HG03442 (cell line): ENCODE measurements around the gene CALD1.

ENCODE experiments used
- ATAC-seq: cut with Tn5 transposase; IDR thresholded peaks from one replicate; pipeline ENCODE4 v1.9.1; 2021; ENCODE audit warnings: mild to moderate bottlenecking, moderate library complexity; ENCODE audit not compliant: unreplicated experiment

The CALD1 gene

DNA sequence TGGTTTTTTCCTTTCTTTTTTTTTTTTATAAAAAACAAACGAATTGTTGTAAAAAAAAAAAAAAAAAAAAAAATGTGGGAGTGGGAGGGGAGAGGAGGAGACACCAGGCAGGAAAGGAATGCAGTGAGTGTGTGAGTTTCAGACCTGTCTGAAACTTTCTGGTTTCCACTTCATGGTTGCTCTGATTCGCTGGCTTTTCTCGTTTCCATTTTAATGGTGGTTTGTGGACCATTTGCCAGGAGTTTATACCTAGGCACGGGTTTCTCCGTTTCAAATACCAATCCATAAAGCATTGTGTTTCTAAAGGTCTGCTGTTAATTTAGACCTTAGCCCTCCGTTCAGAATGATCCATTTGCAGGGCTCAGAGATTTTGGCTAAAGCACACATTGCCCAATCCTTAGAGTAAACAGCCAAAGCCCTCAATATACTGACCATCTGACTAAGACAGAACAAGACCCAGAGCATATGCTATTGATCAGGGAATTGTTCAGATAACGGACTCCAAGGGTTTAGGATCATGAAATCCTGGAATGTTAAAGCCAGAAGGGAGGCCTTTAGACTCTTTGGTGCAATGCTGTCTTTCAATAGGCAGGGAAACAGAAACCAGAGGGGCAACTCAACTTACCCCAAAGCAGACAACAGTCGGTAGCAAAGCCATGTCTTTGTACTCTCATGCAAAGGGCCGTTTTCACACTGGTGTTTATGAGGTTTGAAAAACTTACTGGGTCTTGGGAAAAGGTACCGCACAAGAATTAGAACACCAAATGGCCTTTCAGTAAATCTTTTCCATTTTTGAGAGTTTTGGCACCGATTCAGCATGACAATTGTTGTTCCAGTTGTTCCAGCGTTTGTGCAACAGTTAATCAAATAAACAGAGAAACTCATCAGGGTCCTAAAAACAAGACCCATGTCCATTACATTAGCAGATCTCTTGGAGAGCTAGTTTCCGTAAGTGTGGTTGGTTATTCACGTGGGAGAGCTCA lies 112.6 kb downstream of the CALD1 start:
- no peak for ATAC-seq

DNA sequence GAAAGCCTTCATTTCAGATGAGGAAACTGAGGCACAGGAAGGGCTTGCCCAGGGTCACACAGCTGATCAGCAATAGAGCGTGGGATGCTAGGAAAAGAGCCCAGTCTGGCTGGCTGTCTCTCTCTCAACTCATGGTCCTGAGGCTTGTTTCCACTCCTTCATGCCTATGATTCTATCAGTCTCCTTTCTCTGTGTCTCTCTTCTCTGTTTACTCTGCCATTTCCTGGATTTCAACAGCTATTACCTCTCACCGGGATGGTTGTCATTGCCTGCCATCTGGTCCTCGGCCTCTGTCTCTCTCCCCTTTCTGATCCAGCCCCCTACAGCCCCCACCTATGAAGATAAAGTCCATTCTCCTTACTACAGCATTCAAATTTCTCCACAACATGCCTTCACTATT lies 113.5 kb downstream of the CALD1 start:
- no peak for ATAC-seq

DNA sequence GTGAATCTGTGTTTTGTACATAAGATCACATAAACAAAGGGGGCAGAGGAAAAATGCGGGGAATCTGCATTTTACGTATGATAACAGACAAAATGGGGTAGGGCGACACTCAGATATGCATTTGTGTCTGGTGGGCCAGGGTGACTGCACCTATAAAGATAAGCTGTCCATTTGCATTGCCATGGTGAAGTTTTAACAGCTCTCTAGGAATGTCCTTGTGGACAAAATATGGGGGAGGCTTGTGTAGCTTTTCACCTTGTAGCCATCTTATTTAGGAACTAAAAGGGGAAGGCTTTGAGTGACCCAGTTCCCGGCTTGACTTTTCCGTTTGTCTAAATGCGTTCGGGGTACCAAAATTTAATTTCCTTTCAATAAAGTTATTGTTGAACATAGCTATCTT lies 114.5 kb downstream of the CALD1 start:
- no peak for ATAC-seq

DNA sequence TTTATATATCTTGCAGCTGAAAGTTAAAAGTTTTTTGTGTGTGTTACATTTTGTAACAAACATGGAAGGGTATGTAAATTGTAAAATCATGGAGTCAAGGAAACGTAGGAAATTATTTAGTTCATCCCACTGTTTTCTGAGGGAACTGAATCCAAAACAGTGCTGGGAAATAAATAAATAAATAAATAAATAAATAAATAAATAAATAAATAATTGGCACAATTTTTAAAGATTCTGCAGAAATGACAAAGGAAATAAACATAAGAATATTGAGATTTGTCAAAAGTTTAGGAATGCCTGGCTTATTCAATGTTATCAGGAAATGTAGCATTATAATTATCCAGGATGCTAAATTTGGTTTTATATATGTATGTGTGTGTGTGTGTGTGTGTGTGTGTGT lies 115.5 kb downstream of the CALD1 start:
- no peak for ATAC-seq

DNA sequence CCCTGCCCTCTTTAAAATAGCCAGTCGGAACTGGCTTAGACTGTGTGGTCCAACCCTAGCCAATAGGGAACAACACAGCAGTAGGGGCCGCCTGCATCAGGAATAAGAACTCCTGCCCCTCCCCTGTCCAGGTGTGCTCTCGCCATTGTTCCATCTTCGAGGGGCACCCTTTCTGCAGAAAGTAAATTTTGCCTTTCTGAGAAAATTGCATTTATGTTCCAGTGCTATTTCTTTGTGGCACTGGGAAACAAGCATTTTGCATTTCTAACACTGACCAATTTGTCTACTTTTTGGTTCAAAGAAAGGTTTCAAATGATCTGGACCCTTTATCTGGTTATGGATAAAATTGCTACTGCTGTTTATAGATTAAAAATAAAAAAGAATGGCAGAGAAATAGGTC lies 116.6 kb downstream of the CALD1 start:
- ATAC-seq: no peak

DNA sequence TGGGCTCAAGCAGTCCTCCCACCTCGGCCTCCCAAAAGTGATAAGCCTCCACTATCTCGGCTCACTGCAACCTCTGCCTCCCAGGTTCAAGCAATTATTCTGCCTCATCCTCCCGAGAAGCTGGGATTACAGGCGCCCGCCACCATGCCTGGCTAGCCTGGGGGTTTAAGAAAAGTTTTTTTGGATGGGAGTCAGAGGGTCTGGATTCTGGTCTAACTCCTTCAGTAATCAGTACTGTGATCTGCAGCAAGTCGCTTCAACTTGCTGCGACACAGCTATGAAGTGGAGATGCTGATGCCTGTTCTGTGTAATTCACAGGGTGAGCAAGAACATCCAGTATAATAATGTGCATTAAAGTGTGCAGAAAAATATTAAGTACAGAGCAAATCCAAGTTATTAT lies 118.5 kb downstream of the CALD1 start:
- no peak for ATAC-seq

DNA sequence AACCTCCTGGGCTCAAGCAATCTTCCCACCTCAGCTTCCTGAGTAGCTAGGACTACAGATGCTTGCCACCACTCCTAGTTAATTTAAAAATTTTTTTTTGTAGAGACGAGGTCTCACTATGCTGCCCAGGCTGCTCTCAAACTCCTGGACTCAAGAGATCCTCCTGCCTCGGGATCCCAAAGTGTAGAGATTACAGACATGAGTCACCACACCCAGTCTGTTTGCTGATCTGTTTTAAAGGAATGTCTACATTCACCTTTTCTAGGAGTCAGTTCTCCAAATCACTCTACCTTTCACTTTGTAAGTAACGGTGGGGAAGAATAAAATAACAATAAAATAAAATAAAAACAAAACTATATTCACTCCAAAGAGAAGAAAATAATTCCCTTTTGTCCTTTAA lies 120.3 kb downstream of the CALD1 start:
- ATAC-seq: no peak

DNA sequence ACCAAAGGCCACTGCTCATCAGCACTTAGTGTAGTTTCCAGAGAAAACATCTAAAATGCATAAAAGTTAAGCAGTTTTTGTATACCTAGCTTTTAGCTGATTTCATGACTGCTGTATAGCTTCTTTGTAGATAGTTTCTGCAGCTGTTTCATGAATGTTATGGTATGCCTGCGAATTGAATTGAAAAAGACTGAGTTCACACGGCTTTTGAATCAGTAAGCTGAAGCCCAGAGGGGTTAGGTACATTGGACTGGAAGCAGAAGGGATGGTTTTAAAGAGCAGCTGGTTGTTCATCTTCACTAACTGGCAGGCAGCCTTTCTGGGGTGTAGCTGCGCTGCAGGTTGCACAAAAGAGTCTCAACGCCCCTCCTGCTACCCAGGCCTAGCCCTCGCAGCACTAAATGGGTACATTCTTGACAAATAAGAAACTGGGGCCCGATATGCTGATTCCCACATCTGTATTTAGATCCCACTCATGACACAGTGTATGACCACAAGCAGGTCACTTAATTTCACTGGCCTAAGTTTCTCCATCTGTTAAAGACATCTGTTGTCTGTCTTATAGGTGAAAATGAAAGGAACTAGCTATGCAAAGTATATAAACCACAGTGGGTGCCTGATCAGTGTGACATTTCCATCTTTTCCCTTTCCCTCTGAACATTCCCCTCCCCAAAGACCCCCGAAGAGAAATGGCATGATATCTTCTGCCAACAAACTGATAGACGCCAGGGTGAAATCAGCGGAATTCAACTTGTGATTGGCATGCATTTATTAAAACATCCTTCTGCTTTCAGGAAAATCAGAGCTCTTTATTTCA lies 120.9 kb downstream of the CALD1 start:
- ATAC-seq: peak; percentile 84

DNA sequence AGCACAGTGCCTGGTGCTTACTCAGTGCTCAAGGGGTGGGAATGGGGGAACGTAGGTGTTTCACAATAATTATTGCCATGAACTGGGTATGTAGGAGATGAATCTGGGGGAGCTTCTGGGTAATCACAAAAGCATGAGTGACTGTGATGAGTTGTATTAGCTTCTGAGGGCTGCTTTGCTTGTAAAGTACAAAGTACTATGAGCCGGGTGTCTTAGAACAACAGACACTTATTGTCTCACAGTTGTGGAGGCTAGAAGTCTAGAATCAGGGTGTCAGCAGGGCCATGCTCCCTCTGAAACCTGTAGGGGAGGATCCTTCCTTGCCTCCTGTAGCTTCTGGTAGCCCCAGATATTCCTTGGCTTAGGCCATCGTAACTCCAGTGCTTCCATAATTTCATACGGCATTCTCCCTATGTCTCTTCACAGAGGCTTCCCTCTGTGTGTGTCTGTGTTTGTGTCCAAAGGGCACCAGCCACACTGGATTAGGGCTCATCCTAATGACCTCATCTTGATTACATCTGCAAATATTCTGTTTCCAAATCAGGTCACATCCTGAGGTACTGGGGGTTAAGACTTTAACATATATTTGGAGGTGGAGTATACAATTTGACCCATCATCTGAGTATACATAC lies 122.1 kb downstream of the CALD1 start:
- no peak for ATAC-seq

DNA sequence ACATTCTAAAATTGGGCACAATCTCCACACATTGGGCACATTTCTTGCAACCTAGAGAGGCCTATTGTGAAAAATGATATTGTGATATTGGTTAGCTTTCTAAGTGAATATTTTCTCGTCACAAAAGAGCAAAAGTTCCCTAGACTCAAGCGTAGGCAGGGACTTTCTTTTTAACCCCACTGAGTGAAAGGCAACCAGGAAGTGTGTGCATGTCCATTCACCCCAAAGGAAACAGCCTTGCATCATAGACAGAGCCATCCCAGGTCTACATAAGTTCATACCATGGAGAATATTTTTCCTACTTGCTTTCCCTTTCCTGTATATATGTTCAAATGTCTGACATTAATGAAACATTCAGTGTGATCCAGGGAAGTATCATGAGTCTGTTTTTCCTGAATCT lies 122.6 kb downstream of the CALD1 start:
- ATAC-seq: no peak

DNA sequence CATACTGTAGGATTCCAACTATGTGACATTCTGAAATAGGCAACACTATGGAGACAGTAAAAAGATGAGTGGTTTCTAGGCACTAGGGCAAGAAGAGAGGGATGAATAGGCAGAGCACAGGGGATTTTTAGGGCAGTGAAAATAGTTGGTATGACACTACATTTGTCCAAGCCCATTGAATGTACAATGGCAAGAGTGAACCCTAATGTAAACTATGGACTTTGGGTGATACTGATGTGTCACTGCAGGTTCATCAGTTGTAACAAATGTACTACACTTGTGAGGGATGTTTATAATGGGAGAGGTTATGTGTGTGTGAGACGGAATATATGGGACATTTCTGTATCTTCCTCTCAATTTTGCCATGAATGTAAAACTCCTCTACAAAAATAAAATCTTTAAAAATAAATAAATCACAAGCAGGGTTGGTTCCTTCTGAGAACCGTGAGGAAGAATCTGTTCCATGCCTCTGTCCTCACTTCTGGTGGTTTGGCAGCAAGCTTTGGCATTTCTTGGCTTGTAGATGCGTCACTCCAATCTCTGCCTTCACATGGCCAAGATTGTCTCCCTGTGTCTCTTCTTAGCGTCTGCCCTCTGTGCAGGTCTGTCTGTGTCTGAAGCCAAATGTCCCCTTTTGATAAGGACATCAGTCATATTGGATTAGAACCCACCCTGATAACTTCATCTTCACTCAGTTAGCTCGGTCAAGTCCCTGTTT lies 123.8 kb downstream of the CALD1 start:
- ATAC-seq: no peak

DNA sequence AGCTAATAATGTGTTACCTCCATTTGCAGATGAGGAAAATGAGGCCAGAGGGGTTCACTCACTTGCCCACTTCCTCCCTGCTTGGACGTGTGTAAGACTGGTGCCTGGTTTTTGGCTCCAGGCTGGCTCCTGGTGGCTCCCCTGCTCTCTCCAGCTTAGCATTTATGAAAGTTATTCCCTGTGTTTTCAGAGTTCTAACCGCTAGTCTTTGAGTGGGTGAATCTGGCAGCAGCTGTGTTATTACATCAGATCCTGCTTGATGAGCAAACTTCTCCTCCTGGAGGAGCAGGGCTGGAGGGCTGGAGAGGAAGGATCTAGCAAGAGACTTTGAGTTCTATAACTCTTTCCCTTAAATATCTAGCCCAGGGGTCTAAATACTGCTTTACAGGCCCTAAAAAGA lies 125.9 kb downstream of the CALD1 start:
- no peak for ATAC-seq

DNA sequence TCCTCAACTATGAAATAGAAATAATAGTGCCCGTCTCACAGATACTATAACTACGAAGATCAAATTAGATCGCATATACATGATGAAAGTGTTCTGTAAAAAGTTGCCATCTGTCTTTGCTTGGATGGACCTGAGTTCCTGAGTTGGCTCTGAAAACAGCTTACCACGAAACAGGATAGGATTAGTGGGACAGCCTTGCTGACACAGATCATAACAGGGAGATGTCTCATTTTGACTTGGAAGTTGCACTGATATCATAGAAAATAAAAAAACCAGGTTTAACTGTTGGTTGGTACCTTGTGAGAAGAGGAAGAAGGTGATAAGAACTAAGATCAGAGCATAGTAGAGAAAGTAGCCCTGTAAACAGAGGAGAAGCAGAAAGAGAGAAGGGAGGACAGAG lies 127.6 kb downstream of the CALD1 start:
- ATAC-seq: no peak

DNA sequence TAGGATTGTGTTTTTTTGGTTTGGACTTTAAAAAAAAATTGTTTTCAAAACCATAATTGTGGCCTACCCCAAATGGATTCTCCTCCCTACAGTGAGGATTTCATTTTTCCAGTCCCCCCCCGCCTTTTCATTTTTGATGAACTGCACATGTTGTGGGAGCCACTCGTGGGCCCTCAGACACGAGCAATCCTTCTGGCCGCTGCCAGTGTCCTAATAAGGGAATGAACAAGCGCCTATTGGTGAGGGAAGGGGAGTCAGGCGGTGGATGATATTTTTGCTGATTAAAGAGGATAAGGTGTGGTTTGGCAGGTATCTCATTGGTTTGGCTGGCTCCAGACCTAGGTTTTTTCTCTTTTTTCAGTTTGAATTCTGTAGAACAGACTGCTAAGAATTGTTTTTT lies 128.2 kb downstream of the CALD1 start:
- no peak for ATAC-seq

DNA sequence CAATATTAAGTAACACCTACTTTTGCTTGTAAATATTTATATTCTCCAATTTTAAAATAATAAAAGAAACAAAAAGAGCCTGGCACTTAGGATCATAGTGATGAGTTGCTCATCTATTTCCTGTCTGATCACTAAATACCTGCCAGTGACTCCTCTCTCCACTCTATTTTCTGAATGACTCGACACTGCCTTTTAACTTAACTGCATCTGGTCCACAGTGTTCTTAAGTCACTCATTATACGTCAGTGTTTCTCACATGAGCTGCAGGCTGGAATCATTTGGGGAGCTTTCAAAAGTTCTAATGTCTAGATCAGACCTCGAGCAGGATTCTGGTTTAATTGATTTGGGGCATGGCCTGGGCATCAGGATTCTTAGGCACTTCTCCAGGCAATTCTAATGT lies 128.9 kb downstream of the CALD1 start:
- peak; percentile 82 for ATAC-seq

DNA sequence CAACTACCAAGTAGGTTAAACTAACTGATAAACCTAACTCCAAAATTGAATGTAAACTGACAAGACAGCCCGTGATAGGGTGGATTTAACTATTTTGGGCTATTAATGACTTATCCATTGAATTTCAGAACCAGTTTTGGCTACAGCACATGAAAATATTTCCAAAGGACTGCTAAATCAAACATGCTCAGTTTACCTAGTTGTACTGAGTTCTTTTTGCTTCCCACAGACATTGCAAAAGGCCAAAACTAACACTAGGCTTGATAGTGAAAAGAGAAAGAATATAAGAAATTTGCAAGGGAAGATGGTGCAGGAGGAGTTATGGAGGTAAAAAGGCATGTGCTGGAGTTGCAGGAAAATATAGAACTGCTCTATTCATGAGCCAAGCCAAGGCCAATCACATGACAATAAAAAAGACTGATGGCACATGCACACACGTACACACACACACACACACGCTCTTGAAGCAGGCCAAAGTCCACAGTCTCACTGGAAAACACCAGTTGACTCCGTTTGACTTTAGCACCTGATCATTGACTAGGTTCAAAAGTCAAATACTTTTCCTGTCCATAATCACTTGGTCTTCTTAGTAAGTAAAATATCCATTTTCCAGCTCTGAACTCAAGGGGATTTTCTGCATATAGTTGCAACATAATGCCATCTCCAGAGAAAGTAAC lies 130.9 kb downstream of the CALD1 start:
- no peak for ATAC-seq

DNA sequence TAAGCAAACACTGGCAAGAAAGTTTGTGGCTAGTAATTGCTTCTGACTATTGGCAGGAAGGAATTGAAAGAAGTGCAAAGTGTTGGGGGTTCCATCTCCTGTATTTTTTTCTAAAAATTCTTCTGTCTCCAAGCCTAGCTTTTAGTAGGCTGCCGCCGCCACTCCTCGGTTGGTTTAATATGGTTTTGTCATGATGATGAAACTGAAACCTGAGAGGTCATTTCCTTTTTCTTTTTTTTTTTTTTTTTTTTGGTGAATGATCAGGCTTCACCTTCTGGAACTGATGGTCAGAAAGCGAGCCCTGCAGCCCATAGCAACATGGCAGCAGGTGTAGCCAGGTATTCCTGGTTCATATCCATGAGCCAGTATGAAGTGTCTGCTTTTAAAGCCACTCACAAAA lies 131.5 kb downstream of the CALD1 start:
- ATAC-seq: no peak

DNA sequence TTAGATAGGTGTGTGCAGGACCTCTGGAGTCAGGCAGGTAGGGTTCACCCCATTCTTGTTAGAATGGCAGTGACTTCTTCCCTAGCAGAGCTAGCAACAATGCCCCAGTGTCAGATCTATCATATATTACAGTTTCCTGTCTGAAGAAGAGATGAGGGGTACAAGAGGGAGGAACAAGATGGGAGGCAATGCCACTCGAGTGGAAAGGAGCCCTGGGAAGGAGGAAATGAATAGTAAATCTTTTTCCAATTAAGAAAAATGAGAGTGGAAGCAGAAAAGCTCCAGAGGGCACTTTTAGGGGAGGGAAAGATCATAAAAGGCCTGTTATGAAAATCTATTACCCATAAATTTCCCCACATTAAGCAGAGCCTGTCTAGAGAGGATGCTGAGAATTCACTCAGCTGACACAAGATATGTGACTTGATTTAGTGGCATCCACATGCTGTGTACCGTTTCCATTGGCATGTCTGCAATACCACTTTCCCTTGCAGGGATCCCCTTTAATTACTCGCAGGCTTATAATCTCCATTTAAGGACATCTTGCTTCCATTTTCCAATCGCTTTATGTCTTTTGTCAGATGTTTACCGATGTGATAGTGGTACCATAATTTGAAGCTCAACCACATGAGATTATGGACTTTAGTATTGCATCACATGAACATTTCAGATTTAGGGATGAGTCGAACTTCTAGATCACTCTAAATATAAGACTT lies 136.9 kb downstream of the CALD1 start:
- no peak for ATAC-seq

DNA sequence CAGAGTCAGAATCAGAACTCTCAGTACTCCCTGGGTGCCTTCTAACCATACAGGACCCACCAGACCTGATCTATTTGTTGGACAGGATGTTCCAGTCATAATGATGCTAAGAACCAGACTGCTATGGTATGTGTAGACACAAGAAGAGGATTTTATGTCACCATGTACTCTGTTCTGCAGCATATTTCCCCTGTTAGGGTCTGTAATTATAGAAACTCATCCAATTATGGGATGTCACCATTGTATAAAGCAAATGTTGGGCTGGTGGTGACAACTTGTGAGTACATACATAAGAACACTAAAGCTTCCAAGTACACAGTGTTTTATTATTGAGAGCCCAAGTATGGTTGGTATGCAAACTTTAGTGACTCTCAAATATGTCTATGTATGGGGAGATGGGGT lies 139.8 kb downstream of the CALD1 start:
- ATAC-seq: peak; percentile 84
